GM23248 (cell line): ENCODE data around the gene HSFX3.

Source experiments
- EZH2 ChIP-seq: fragments of 200-600 bp; sonication (generic); IDR thresholded peaks from 2 replicates; pipeline ENCODE4 v1.6.1; 2018; ENCODE audit warnings: antibody characterized with exemption, mild to moderate bottlenecking; ENCODE audit not compliant: insufficient read depth, poor library complexity, severe bottlenecking
- EZH2phosphoT487 ChIP-seq: fragments of 200-600 bp; sonication (generic); IDR thresholded peaks from 2 replicates; pipeline ENCODE4 v1.6.1; 2018; ENCODE audit warnings: antibody characterized with exemption, moderate library complexity, mild to moderate bottlenecking, low read depth; ENCODE audit not compliant: insufficient read depth

DNA sequence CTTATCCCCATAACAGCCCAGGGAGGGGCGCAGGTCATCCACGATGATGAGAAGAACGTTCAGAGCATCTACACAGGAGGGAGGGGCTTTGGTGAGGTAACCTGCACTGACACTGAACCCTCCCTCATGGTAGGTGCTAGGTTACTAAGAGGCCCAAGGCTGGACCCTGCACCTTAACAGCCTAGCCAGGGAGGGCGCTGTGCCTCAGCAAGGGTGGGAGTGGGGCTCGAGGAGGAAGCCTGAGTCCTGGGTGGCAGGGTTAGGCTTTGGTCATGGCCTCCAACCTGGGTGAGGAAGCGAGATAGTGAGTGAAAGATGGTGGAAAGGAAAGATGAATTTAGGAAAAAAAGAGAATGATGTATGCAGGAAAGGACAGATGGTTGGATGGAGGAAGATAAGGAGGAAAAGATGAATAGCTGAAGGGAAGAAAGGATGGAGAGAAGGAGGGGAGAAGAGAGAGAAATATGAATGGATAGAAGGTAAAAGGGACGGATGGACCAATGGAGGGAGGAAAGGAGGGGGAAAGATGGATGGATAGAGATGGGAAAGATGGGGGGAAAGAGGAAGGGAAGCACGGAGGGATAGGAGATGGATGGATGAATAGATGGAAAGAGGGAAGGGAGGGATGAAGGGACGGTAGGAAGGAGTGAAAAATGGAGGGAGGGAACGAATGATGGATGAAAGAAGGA lies 45.4 kb downstream of the HSFX3 start:
- TF ChIP-seq EZH2 (no peak), EZH2phosphoT487 (no peak)
